ENCODE data around the gene ANKRD55. TPM values are rescaled to one million over a fixed set of nuclear protein-coding genes. Genes with fewer than 3 reads are reported as not detected.

The ANKRD55 gene
- total RNA-seq, 2 experiments from 2014 or later = 0.19 to 0.71 TPM

DNA sequence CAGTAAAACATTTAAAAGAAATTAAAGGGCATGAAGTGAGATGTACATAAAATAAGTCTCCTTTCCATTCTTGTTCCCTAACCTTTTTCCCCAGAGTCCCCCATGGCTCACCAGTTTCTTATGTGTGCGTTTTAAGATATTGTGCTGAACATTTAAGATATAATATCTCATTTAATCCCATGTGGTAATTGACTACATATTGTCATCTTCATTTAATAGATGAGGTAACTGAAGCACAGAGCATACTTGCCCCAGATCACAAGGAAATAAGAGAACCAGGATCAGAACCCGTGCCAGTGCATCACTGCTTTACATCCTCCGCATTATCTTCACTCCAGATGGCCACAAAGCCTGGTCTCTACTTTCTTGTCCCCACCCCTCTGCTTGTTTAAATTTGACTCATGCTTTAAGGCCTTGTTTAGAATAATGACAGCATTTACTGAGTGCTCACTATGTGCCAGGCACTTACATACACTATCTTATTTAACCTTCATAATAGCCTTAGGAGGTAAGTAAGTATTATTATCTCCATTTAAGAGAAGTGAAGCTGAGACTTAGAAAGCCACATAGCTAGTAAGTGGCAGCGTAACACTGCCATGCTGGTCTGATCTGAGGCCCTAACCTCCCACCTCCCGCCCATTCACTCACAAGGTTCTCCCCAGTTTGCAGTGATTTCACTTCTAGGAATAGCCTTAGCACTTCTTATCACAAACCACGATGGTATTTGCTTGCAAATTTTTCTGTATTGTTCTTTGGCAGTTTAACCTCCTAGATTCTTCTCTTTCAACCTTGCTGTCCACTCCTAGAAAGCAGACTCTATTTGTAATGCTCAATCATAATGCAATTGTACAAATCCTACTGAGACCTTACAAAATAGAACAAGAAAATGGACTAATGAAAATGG is 160.0 kb downstream of the ANKRD55 start:
- DNase-seq = no peak
- Mint-ChIP-seq H3K27me3 (no peaks in the 10 kb centered on the region), H3K36me3 (no peaks in the 10 kb centered on the region), H3K4me1 (peaks cover 37% of the 10 kb centered on the region), H3K4me3 (no peak overlapping the region), H3K9me3 (no peaks in the 10 kb centered on the region), H3K27ac (peak overlapping the region; percentile 2)
- POLR2A ChIA-PET = interaction anchor here (0.6 kb wide), 1 partner anchor 8 kb away, joined by 3 read pairs; no protein-coding TSS in a partner anchor
- no peak for ATAC-seq (ENCODE audit: low read depth)

DNA sequence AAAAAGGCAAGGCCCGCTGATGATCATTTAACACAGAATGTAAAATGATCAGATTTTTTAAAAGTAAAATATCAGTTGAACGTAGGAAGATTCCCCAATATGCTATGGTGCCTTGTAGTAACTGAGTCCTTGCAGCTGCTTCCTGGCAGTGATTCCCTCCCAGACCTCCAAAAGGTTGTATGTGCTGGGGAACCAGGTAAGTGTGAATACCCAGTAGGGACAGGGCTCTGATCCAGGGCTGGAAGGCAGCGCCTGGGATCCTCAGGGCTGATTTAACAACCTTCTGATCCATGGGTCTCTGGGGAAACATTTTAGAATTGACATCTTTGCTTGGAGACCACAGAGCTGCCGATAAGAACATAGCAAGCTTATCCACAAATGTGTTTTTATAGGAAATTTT is 161.7 kb downstream of the ANKRD55 start:
- Mint-ChIP-seq H3K4me1 (peaks cover 37% of the 10 kb centered on the region), H3K27ac (peak overlapping the region; percentile 72), H3K27me3 (no peaks in the 10 kb centered on the region), H3K4me3 (peak overlapping the region; percentile 61), H3K9me3 (no peaks in the 10 kb centered on the region), H3K36me3 (no peaks in the 10 kb centered on the region)
- no peak for ATAC-seq (ENCODE audit: low read depth)
- POLR2A ChIA-PET = interaction anchor here (0.6 kb wide), 1 partner anchor 66 kb away, joined by 3 read pairs; no protein-coding TSS in a partner anchor
- no peak for DNase-seq

DNA sequence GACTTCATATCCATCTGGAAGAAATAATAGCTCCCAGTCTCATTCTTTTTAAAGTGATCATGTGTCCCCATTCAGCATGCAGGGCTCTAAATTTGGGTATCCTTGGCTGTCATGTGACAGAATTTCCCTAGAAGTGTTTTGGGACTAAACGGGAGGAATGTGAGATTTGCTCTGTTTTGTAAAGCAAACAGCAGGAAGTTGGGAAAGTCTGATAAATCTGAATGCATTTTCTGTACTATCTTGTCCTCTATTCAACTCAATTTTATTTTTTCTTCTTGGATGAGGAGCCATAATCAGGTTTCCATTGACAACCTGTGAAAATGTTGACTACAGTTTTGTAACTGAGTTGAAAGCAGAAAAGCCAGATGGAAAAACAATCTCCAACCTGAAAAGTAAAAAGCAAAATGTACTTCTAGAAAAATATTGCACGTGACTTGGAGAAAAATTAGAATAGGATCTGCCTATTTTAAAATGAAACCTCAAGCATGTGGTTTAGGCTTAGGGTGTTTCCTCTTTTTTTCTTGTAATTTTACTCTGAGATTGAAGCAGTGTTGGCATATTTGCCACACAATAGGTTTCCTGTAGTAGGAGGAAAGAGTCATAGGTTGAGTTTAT is 162.2 kb downstream of the ANKRD55 start:
- Mint-ChIP-seq H3K9me3 (no peaks in the 10 kb centered on the region), H3K36me3 (no peaks in the 10 kb centered on the region), H3K27me3 (no peaks in the 10 kb centered on the region), H3K4me1 (peaks cover 37% of the 10 kb centered on the region), H3K4me3 (peak overlapping the region; percentile 61), H3K27ac (peak overlapping the region; percentile 72)
- ATAC-seq (ENCODE audit: low read depth) (peak; percentile 70), DNase-seq (no peak)
- POLR2A ChIA-PET = no interaction called here

DNA sequence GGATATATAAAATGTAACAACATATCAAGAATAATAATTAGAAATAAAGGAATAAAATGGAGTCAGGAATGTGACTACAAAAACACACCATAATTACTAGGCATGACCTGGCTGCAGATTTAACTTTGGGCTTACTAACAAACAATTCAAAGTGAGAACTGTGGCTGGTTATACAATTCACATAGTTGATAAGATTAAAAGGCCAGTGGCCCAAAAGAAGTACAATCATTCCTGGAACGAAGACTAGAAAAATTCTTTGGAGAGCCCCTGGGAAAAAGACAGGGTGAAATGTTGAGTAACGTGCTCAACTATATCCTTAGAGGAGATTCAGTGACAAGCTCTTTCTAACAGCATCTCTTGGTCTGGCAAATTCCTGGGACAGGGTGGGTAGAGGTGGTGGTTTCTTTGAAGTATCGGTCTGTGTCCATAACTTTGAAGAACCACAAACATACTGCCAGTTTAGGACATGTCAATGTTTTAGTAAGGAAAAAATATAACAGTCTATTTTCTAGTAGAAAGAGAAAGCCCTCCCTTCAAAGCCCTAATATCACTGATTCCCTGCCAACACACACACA is 163.4 kb downstream of the ANKRD55 start:
- H3K36me3 Mint-ChIP-seq = no peaks in the 10 kb centered on the region
- POLR2A ChIA-PET = no interaction called here
- no peak overlapping the region for H3K4me3 Mint-ChIP-seq
- H3K4me1 Mint-ChIP-seq = peaks cover 35% of the 10 kb centered on the region
- ATAC-seq (ENCODE audit: low read depth) (no peak), DNase-seq (no peak)
- H3K27me3 Mint-ChIP-seq = no peaks in the 10 kb centered on the region
- no peaks in the 10 kb centered on the region for H3K9me3 Mint-ChIP-seq
- H3K27ac Mint-ChIP-seq = no peak overlapping the region

DNA sequence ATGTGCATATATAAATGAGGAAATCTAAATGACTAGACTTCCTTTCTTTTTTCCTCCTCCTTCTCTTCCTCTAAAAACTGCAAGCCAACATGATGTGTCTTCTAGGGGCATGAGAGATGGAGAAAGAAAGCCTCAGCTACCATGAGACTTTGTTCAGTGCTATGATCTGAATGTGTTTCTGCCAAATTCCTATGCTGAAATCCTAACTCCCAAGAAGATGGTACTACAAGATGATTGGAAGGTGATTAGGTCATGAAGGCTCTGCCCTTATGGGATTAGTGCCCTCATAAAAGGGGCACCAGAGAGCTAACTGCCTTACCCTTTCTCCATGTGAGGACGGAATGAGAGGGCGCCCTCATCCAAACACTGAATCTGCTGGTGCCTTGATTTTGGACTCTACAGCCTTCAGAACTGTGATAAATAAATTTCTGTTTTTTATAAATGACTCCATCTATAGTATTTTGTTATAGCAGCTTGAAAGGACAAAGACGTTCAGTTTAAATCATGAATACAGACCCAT is 166.1 kb downstream of the ANKRD55 start:
- Mint-ChIP-seq H3K27me3 (no peaks in the 10 kb centered on the region), H3K27ac (no peak overlapping the region), H3K4me3 (no peak overlapping the region), H3K36me3 (no peaks in the 10 kb centered on the region), H3K9me3 (peaks cover 1% of the 10 kb centered on the region), H3K4me1 (peaks cover 28% of the 10 kb centered on the region)
- POLR2A ChIA-PET = no interaction called here
- DNase-seq (no peak), ATAC-seq (ENCODE audit: low read depth) (no peak)

DNA sequence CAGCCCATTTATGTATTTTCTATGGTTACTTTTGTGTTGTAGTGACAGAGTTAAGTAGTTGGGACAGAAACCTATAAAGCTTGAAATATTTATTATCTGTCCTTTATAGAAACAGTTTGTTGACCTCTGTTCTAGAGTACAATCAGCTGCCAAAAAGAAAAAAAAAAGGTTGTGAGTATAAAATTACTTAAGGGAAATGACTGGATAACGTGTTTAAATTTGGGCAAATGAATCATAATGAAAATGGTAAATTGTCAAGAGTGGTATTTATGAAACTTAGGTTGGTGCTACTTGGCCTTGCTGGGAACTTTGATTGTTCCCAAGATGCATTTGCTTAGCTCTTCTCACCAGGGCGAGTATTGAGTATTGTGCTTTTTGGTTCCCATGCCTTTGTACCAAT is 168.1 kb downstream of the ANKRD55 start:
- H3K9me3 Mint-ChIP-seq = peaks cover 1% of the 10 kb centered on the region
- H3K27me3 Mint-ChIP-seq = no peaks in the 10 kb centered on the region
- POLR2A ChIA-PET = interaction anchor here (0.5 kb wide), 1 partner anchor 74 kb away, joined by 4 read pairs; no protein-coding TSS in a partner anchor
- no peak overlapping the region for H3K4me3 Mint-ChIP-seq
- ATAC-seq (ENCODE audit: low read depth) (no peak), DNase-seq (no peak)
- no peak overlapping the region for H3K27ac Mint-ChIP-seq
- peaks cover 20% of the 10 kb centered on the region for H3K4me1 Mint-ChIP-seq
- no peaks in the 10 kb centered on the region for H3K36me3 Mint-ChIP-seq

DNA sequence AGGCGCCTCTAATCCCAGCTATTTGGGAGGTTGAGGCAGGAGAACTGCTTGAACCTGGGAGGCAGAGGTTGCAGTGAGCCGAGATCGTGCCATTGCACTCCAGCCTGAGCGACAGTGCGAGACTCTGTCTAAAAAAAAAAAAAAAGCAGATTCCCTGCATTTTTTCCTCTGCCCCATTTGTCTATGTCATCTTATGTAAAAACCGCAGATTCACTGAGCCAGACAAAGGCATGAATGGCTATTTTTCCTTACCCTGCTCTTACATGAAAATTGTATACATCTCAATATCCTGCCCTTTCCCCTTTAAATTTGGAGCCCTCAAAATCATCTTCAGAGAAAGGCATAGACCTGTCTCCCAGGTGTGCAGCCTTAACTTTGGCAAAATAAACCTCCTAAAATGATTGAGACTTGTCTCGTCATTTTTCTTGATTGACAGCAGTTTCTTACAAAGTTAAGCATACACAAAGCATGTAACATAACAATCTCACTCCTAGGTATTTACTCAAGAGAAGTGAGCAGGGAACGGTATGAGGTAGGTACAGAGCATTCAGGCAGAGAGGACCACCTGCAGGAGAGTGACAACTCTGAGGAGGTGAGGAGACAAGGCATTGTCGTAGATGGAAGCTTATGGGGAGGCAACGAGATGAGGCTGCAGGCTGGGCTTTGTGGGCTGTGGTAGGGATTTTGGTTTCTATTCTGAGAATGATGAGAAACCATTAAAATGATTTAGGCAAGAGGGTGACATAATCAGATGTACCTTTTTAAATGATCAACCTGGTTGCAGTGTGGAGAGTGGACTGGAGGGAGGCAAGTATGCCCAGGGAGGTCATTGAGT is 172.6 kb downstream of the ANKRD55 start:
- H3K4me3 Mint-ChIP-seq = peak overlapping the region; percentile 57
- peaks cover 3% of the 10 kb centered on the region for H3K36me3 Mint-ChIP-seq
- H3K9me3 Mint-ChIP-seq = peaks cover 4% of the 10 kb centered on the region
- peak overlapping the region; percentile 36 for H3K27ac Mint-ChIP-seq
- DNase-seq (peak; percentile 52), ATAC-seq (ENCODE audit: low read depth) (peak; percentile 53)
- peaks cover 39% of the 10 kb centered on the region for H3K4me1 Mint-ChIP-seq
- POLR2A ChIA-PET = interaction anchor here (0.9 kb wide), 1 partner anchor 32 kb away, joined by 3 read pairs; no protein-coding TSS in a partner anchor
- no peaks in the 10 kb centered on the region for H3K27me3 Mint-ChIP-seq

DNA sequence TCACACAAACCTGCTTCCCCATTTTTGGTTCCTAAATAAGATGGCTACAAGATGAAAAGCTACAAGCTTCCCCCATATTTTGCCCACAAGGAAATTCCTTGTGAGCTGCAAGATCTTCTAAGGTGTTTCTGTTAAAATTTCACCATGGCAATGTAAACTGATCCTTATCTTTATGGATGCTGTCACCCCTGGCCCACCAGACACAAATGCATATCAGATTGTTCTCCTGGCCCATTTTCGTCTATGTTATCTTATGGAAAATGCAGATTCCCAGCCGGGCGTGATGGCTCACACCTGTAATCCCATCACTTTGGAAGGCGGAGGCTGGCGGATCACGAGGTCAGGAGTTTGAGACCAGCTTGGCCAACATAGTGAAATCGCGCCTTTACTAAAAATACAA is 173.3 kb downstream of the ANKRD55 start:
- Mint-ChIP-seq H3K27ac (no peak overlapping the region), H3K9me3 (peaks cover 4% of the 10 kb centered on the region), H3K36me3 (peaks cover 3% of the 10 kb centered on the region), H3K27me3 (no peaks in the 10 kb centered on the region), H3K4me1 (peaks cover 44% of the 10 kb centered on the region), H3K4me3 (no peak overlapping the region)
- DNase-seq = no peak
- ATAC-seq (ENCODE audit: low read depth) = no peak
- POLR2A ChIA-PET = interaction anchor here (0.9 kb wide), 1 partner anchor 32 kb away, joined by 3 read pairs; no protein-coding TSS in a partner anchor

DNA sequence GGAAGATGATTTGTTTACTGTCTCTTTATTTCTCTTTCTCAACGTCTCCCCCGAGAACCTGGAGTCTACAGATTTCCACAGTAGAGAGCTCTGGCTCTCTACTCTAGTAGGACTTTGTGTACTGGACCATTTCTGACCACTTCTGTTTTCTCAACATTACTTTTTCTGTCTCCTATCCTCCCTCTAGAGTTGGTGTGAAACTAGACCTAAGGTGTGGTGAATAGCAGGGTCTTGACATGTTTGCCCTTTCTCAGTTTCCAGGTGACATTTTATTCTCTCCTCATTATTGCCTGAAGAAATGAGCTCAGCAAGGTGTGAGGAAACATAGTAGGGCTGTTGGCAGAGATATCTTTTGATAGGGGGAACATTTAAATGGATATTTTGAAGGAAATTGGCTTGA is 176.3 kb downstream of the ANKRD55 start:
- Mint-ChIP-seq H3K36me3 (peaks cover 14% of the 10 kb centered on the region), H3K9me3 (peaks cover 12% of the 10 kb centered on the region), H3K27ac (no peak overlapping the region), H3K27me3 (peaks cover 2% of the 10 kb centered on the region), H3K4me3 (no peak overlapping the region), H3K4me1 (peaks cover 44% of the 10 kb centered on the region)
- POLR2A ChIA-PET = interaction anchor here (0.5 to 1.5 kb wide), 2 partner anchors 62 to 141 kb away, joined by 3 to 4 read pairs; partner anchors contain the start of gene IL6ST
- DNase-seq (no peak), ATAC-seq (ENCODE audit: low read depth) (no peak)

DNA sequence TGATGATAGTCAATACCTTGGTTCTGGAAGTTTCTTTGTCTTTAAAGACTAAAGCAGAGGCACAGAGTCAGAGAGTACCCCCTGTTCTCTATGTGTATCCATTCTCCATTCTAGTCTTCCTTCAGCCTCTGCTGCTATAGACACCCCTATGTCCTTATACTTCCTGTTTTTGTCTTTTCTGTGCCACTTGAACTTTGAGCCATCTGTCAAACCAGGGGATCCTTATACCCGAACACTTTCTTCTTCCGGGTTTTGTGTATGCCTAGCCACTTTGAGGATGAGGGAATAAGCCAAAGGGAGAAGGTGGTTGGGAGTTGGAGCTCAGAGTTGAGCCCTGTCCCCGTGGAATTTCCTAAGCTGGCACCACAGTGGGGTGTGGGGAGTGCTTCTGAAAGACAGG is 177.3 kb downstream of the ANKRD55 start:
- H3K4me1 Mint-ChIP-seq = peaks cover 46% of the 10 kb centered on the region
- DNase-seq = no peak
- POLR2A ChIA-PET = interaction anchor here (1.5 kb wide), 1 partner anchor 61 kb away, joined by 4 read pairs; the partner anchor contains the start of gene IL6ST
- H3K4me3 Mint-ChIP-seq = no peak overlapping the region
- peaks cover 12% of the 10 kb centered on the region for H3K9me3 Mint-ChIP-seq
- no peak overlapping the region for H3K27ac Mint-ChIP-seq
- H3K27me3 Mint-ChIP-seq = peaks cover 2% of the 10 kb centered on the region
- no peak for ATAC-seq (ENCODE audit: low read depth)
- peaks cover 14% of the 10 kb centered on the region for H3K36me3 Mint-ChIP-seq

DNA sequence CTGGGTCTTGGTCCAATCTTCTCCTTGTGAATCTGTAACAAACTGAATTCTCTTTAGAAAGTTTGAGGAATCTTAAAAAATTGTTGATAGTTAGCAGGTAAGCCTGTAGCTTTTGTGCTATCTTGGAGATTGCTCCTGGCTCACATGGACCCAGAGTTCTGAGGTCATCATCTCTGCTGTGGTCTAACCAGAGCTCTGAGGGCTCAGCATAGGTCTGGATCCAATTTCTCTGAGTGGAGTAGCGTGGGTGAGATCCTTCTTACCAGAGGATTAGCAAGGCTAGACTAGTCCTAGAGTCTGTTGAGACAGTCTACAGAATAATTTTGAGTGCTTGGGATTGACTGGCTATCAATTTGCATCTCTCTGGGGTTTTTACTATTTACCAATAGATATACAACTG is 177.8 kb downstream of the ANKRD55 start:
- Mint-ChIP-seq H3K9me3 (peaks cover 12% of the 10 kb centered on the region), H3K4me1 (peaks cover 44% of the 10 kb centered on the region), H3K27me3 (peaks cover 2% of the 10 kb centered on the region), H3K36me3 (peaks cover 14% of the 10 kb centered on the region), H3K4me3 (no peak overlapping the region), H3K27ac (no peak overlapping the region)
- ATAC-seq (ENCODE audit: low read depth) = no peak
- POLR2A ChIA-PET = interaction anchor here (1.5 kb wide), 1 partner anchor 61 kb away, joined by 4 read pairs; the partner anchor contains the start of gene IL6ST
- DNase-seq = no peak

DNA sequence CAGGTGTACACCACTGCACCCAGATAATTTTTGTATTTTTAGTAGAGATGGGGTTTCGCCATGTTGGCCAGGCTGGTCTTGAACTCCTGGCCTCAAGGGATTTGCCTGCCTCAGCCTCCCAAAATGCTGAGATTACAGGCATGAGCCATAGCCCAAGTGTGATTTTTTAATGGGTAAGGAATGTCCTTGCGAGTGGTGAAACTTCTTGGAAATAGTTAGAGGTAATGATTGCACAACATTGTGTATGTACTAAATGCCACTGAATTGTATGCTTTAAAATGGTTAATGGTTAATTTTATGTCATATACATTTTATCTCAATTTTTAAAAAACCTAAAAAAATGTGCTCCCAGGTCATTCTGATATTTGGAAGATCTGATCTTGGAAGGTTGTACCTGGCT is 178.5 kb downstream of the ANKRD55 start:
- Mint-ChIP-seq H3K4me1 (peaks cover 43% of the 10 kb centered on the region), H3K27me3 (peaks cover 2% of the 10 kb centered on the region), H3K27ac (no peak overlapping the region), H3K4me3 (no peak overlapping the region), H3K9me3 (peaks cover 12% of the 10 kb centered on the region), H3K36me3 (peaks cover 14% of the 10 kb centered on the region)
- POLR2A ChIA-PET = no interaction called here
- DNase-seq (no peak), ATAC-seq (ENCODE audit: low read depth) (no peak)

Data from activated naive CD8-positive, alpha-beta T cell treated with anti-CD3 and anti-CD28 coated beads, Interleukin-2, amount 10 ng/mL, durations not matched to agents 7 days and 5 days (primary cell).